Neural crest cell (in vitro differentiated cells): ENCODE results near the gene GBA3. TPM values are rescaled to one million over a fixed set of nuclear protein-coding genes. Genes with fewer than 3 reads are reported as not detected.

Source experiments
- DNase-seq: peaks from one replicate; pipeline ENCODE4 v3.0.0; 2021; ENCODE audit warnings: low read depth, mixed read lengths, low spot score
- H3K27ac Mint-ChIP-seq: one replicate; pipeline ENCODE4 v1.8.0; 2021; ENCODE audit warnings: mild to moderate bottlenecking, mixed read lengths; ENCODE audit not compliant: unreplicated experiment
- H3K27me3 Mint-ChIP-seq: 2 replicates; pipeline ENCODE4 v1.8.0; 2021; ENCODE audit warnings: low read depth, mild to moderate bottlenecking, mixed read lengths
- H3K36me3 Mint-ChIP-seq: 2 replicates; pipeline ENCODE4 v1.8.0; 2021; ENCODE audit warnings: low read depth, mild to moderate bottlenecking, mixed read lengths
- H3K4me1 Mint-ChIP-seq: 2 replicates; pipeline ENCODE4 v1.8.0; 2021; ENCODE audit warnings: mixed read lengths
- H3K4me3 Mint-ChIP-seq: one replicate; pipeline ENCODE4 v1.8.0; 2021; ENCODE audit warnings: mild to moderate bottlenecking, mixed read lengths
- H3K9me3 Mint-ChIP-seq: 2 replicates; pipeline ENCODE4 v1.8.0; 2021; ENCODE audit warnings: mixed read lengths
- total RNA-seq: library from RNA; stranded (reverse); gene quantifications from 2 replicates; pipeline ENCODE4 v1.2.1, GENCODE V29; 2021
- TF ChIP-seq, protein P1 (sequence below): fragments of 200-600 bp; sonication (generic); conservative IDR thresholded peaks from 2 replicates; pipeline ENCODE4 v1.5.0; 2021; ENCODE audit warnings: antibody characterized with exemption, mild to moderate bottlenecking

The GBA3 gene
- total RNA-seq, 1 donor from 2014 or later = not detected

GRCh38 chr4:22721204-22721603 is 28.5 kb downstream of the GBA3 start:
- Mint-ChIP-seq H3K36me3 (no peaks in the 10 kb centered on the region), H3K27ac (no peak overlapping the region), H3K4me3 (no peak overlapping the region), H3K9me3 (no peaks in the 10 kb centered on the region), H3K27me3 (no peaks in the 10 kb centered on the region), H3K4me1 (no peaks in the 10 kb centered on the region)
- TF ChIP-seq, protein P1, sequence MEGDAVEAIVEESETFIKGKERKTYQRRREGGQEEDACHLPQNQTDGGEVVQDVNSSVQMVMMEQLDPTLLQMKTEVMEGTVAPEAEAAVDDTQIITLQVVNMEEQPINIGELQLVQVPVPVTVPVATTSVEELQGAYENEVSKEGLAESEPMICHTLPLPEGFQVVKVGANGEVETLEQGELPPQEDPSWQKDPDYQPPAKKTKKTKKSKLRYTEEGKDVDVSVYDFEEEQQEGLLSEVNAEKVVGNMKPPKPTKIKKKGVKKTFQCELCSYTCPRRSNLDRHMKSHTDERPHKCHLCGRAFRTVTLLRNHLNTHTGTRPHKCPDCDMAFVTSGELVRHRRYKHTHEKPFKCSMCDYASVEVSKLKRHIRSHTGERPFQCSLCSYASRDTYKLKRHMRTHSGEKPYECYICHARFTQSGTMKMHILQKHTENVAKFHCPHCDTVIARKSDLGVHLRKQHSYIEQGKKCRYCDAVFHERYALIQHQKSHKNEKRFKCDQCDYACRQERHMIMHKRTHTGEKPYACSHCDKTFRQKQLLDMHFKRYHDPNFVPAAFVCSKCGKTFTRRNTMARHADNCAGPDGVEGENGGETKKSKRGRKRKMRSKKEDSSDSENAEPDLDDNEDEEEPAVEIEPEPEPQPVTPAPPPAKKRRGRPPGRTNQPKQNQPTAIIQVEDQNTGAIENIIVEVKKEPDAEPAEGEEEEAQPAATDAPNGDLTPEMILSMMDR = no peak
- DNase-seq = no peak

DNA sequence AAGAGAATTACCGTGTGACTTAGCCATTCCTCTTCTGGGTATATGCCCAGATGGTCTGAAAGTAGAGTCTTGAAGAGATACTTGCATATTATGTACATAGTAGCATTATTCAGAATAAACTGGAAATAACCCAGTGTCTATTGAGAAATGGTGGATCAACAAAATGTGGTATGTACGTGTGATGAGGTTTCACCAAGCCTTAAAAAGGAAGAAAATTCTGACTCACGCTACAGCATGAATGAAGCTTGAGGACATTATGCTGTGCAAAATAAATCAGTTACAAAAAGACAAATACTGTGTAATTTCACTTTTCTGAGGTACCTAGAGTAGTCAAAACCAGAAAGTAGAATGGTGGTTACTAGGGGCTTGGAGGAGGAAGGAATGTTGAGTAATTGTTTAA is 37.3 kb downstream of the GBA3 start:
- no peak overlapping the region for H3K27ac Mint-ChIP-seq
- no peaks in the 10 kb centered on the region for H3K27me3 Mint-ChIP-seq
- TF ChIP-seq, protein P1 = no peak
- no peaks in the 10 kb centered on the region for H3K36me3 Mint-ChIP-seq
- no peak for DNase-seq
- no peak overlapping the region for H3K4me3 Mint-ChIP-seq
- no peaks in the 10 kb centered on the region for H3K9me3 Mint-ChIP-seq
- H3K4me1 Mint-ChIP-seq = peaks cover 4% of the 10 kb centered on the region

GRCh38 chr4:22733816-22734215 is 41.1 kb downstream of the GBA3 start:
- Mint-ChIP-seq H3K27me3 (no peaks in the 10 kb centered on the region), H3K4me3 (no peak overlapping the region), H3K36me3 (no peaks in the 10 kb centered on the region), H3K27ac (no peak overlapping the region), H3K9me3 (no peaks in the 10 kb centered on the region), H3K4me1 (peaks cover 4% of the 10 kb centered on the region)
- DNase-seq = no peak
- TF ChIP-seq, protein P1 = no peak

- no peaks in the 10 kb centered on the region for H3K9me3 Mint-ChIP-seq
- H3K4me1 Mint-ChIP-seq = peaks cover 4% of the 10 kb centered on the region
- DNase-seq = no peak
- H3K27me3 Mint-ChIP-seq = no peaks in the 10 kb centered on the region
- no peak overlapping the region for H3K27ac Mint-ChIP-seq
- no peak overlapping the region for H3K4me3 Mint-ChIP-seq
- no peaks in the 10 kb centered on the region for H3K36me3 Mint-ChIP-seq
- TF ChIP-seq, protein P1 = no peak
These were observed 44.2 kb downstream of the GBA3 start for GRCh38 chr4:22736912-22737311.

GRCh38 chr4:22739968-22740367 is 47.2 kb downstream of the GBA3 start:
- H3K4me3 Mint-ChIP-seq = no peak overlapping the region
- no peaks in the 10 kb centered on the region for H3K4me1 Mint-ChIP-seq
- no peaks in the 10 kb centered on the region for H3K9me3 Mint-ChIP-seq
- H3K36me3 Mint-ChIP-seq = no peaks in the 10 kb centered on the region
- TF ChIP-seq, protein P1 = no peak
- no peaks in the 10 kb centered on the region for H3K27me3 Mint-ChIP-seq
- no peak overlapping the region for H3K27ac Mint-ChIP-seq
- no peak for DNase-seq

GRCh38 chr4:22741744-22742143 is 49.0 kb downstream of the GBA3 start:
- H3K27me3 Mint-ChIP-seq = no peaks in the 10 kb centered on the region
- no peaks in the 10 kb centered on the region for H3K36me3 Mint-ChIP-seq
- DNase-seq = no peak
- H3K9me3 Mint-ChIP-seq = no peaks in the 10 kb centered on the region
- no peak overlapping the region for H3K27ac Mint-ChIP-seq
- H3K4me3 Mint-ChIP-seq = no peak overlapping the region
- no peaks in the 10 kb centered on the region for H3K4me1 Mint-ChIP-seq
- TF ChIP-seq, protein P1 = no peak
